Natural killer cell (primary cell): Measurements from ENCODE around the gene KDM5B. TPM values are rescaled to one million over a fixed set of nuclear protein-coding genes. Genes with fewer than 3 reads are reported as not detected.

ENCODE experiments used
- ATAC-seq, 3 donors: fragments of 150-1000 bp in 2 of 3; fragments of 200-7000 bp in 1 of 3; cut with Tn5 transposase; 1 replicate in 1 of 3; 2 replicates in 2 of 3; pipeline ENCODE4 v1.10.0; 2021; ENCODE audit warnings: mild to moderate bottlenecking in 2 of 3, moderate library complexity in 2 of 3
- DNase-seq, 2 donors: peaks; one replicate each; pipeline versions ENCODE4 v3.0.0 to v3.0.0-alpha.2; 2013 to 2021; ENCODE audit warnings: mixed read lengths in 1 of 2
- H3K27ac ChIP-seq: one replicate; pipeline ENCODE4 v1.5.1; 2013; ENCODE audit warnings: mild to moderate bottlenecking, low read length
- H3K27me3 ChIP-seq: one replicate; pipeline ENCODE4 v1.6.1; 2013; ENCODE audit warnings: low read length; ENCODE audit not compliant: control insufficient read depth, insufficient read depth
- H3K36me3 ChIP-seq: one replicate; pipeline ENCODE4 v1.6.1; 2013; ENCODE audit warnings: low read length; ENCODE audit not compliant: control insufficient read depth, insufficient read depth
- H3K4me1 ChIP-seq: one replicate; pipeline ENCODE4 v1.6.1; 2013; ENCODE audit warnings: low read length; ENCODE audit not compliant: control insufficient read depth, insufficient read depth
- H3K4me3 ChIP-seq: one replicate; pipeline ENCODE4 v1.5.1; 2013; ENCODE audit warnings: low read length
- H3K9me3 ChIP-seq: one replicate; pipeline ENCODE4 v1.6.1; 2013; ENCODE audit warnings: low read length; ENCODE audit not compliant: control insufficient read depth, insufficient read depth
- H3K27ac Mint-ChIP-seq, 2 donors: one replicate each; pipeline ENCODE4 v1.8.0; 2022; ENCODE audit warnings: mild to moderate bottlenecking in 2 of 2, mixed read lengths in 2 of 2, moderate library complexity in 1 of 2
- H3K27me3 Mint-ChIP-seq, 2 donors: one replicate each; pipeline ENCODE4 v1.8.0; 2022; ENCODE audit warnings: low read depth in 2 of 2, mixed read lengths in 2 of 2
- H3K36me3 Mint-ChIP-seq: one replicate; pipeline ENCODE4 v1.8.0; 2022; ENCODE audit warnings: mixed read lengths
- H3K4me1 Mint-ChIP-seq, 2 donors: one replicate each; pipeline ENCODE4 v1.8.0; 2022; ENCODE audit warnings: mixed read lengths in 2 of 2
- H3K4me3 Mint-ChIP-seq: one replicate; pipeline ENCODE4 v1.8.0; 2022; ENCODE audit warnings: mild to moderate bottlenecking, moderate library complexity, mixed read lengths
- H3K9me3 Mint-ChIP-seq, 2 donors: one replicate each; pipeline ENCODE4 v1.8.0; 2022; ENCODE audit warnings: mixed read lengths in 2 of 2
- whole genome bisulfite sequencing: methylation state at CpG from one replicate; pipeline ENCODE4 v1.1.7; 2013; ENCODE audit warnings: missing lambda C conversion rate; ENCODE audit not compliant: insufficient coverage; 5-methylcytosine and 5-hydroxymethylcytosine counted together
- intact Hi-C: fragments of 100-400 bp; cut with micrococcal nuclease; formaldehyde crosslinking; loops from one replicate; pipeline ENCODE4 v1.14.2; 2022
- total RNA-seq, 4 donors: library from RNA; stranded (reverse); fragments of 120-200 nt in 1 of 4; gene quantifications; one replicate each; pipeline versions ENCODE4 v1.2.3 to v1.2.4, GENCODE V29; 2013 to 2022
- TF ChIP-seq, protein P1 (sequence below): fragments of 200-600 bp; IDR thresholded peaks from one replicate; pipeline ENCODE4 v1.8.0; 2022; ENCODE audit warnings: antibody characterized with exemption

KDM5B gene
- total RNA-seq, 3 donors from 2014 or later (not counting 1 experiment from before 2014, with no cell fraction given) = 107 to 121 (median 108) TPM

DNA sequence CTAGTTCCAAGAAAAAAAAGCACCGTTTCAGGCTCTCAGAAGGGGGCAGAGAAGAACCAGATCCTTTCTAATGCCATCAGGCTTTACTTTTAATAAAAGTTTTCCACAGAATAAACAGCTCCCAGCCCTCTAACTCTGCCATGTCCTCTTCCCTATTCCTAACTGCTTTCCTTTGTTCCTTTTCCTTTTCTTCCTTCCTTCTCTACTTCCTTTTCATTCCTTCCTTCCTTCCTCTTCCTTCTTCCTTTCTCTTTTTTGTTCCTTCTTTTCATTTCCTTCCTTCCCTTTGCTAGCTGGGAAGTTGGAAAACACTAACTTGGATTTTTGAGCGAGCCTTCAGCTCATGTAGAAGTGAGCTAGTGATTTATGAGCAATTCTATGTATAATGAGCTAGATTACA lies 46.2 kb downstream of the KDM5B start:
- H3K4me3 ChIP-seq = no peak overlapping the region
- H3K9me3 ChIP-seq = no peaks in the 10 kb centered on the region
- Mint-ChIP-seq H3K4me1 (no peaks in the 10 kb centered on the region), H3K4me3 (no peak overlapping the region), H3K27ac (no peak overlapping the region), H3K36me3 (no peaks in the 10 kb centered on the region), H3K9me3 (no peaks in the 10 kb centered on the region), H3K27me3 (no peaks in the 10 kb centered on the region)
- H3K27ac ChIP-seq = no peak overlapping the region
- H3K36me3 ChIP-seq = peaks cover 43% of the 10 kb centered on the region
- WGBS = 73% methylated on average over 1 of the region's 2 CpGs
- no peaks in the 10 kb centered on the region for H3K27me3 ChIP-seq
- ATAC-seq = no peak
- no peak for DNase-seq
- no peaks in the 10 kb centered on the region for H3K4me1 ChIP-seq
- intact Hi-C loops = no loop called here
- TF ChIP-seq, protein P1, sequence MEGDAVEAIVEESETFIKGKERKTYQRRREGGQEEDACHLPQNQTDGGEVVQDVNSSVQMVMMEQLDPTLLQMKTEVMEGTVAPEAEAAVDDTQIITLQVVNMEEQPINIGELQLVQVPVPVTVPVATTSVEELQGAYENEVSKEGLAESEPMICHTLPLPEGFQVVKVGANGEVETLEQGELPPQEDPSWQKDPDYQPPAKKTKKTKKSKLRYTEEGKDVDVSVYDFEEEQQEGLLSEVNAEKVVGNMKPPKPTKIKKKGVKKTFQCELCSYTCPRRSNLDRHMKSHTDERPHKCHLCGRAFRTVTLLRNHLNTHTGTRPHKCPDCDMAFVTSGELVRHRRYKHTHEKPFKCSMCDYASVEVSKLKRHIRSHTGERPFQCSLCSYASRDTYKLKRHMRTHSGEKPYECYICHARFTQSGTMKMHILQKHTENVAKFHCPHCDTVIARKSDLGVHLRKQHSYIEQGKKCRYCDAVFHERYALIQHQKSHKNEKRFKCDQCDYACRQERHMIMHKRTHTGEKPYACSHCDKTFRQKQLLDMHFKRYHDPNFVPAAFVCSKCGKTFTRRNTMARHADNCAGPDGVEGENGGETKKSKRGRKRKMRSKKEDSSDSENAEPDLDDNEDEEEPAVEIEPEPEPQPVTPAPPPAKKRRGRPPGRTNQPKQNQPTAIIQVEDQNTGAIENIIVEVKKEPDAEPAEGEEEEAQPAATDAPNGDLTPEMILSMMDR = no peak

DNA sequence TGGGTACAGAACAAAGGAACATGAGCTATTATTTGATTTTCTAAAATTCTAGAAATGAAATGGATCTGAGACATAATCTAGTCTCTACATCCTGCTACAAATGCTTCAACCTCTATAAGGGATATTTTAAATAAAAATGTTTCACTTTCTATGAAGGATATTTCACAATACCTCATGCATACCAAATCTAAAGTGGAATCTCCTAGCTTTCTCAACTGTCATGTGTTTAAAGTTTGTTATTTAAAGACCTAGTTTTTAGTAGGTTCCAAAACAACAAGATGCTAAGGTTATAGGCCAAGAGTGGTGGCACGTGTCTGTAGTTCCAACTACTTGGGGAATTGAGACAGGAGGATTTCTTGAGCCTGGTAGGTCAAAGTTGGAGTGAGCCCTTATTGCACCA lies 47.6 kb downstream of the KDM5B start:
- Histone ChIP-seq H3K27ac (no peak overlapping the region), H3K9me3 (no peaks in the 10 kb centered on the region), H3K27me3 (no peaks in the 10 kb centered on the region), H3K4me3 (no peak overlapping the region), H3K36me3 (peaks cover 54% of the 10 kb centered on the region), H3K4me1 (no peaks in the 10 kb centered on the region)
- intact Hi-C loops = no loop called here
- ATAC-seq (no peak), DNase-seq (no peak)
- H3K4me1 Mint-ChIP-seq = no peaks in the 10 kb centered on the region
- H3K4me3 Mint-ChIP-seq = no peak overlapping the region
- no peaks in the 10 kb centered on the region for H3K9me3 Mint-ChIP-seq
- no peaks in the 10 kb centered on the region for H3K27me3 Mint-ChIP-seq
- TF ChIP-seq, protein P1 = no peak
- 73% methylated on average over 1 of the region's 1 CpG for WGBS
- H3K27ac Mint-ChIP-seq = no peak overlapping the region
- peaks cover 3% of the 10 kb centered on the region for H3K36me3 Mint-ChIP-seq

DNA sequence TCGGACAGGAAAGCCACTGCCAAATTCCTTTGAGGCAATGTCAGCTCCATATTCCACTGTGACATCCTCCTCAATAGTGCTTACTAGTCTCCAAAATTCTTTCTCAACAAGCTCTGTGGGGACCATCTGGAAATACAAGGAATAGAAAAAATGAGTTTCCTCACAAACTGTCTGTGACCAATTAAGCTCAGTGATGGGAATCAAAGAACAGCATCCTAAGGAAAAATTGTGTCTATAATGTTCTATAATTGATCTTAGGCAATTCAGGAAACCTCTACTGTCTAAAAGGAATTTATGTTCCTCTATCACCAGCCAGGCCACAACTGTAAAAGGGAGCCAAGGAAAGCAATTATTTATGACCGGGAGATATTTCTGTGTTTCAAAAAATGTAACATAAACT lies 51.8 kb downstream of the KDM5B start:
- Mint-ChIP-seq H3K9me3 (no peaks in the 10 kb centered on the region), H3K4me3 (no peak overlapping the region), H3K36me3 (peaks cover 11% of the 10 kb centered on the region), H3K27me3 (no peaks in the 10 kb centered on the region), H3K4me1 (no peaks in the 10 kb centered on the region), H3K27ac (no peak overlapping the region)
- ATAC-seq (no peak), DNase-seq (no peak)
- H3K4me1 ChIP-seq = no peaks in the 10 kb centered on the region
- H3K27me3 ChIP-seq = no peaks in the 10 kb centered on the region
- intact Hi-C loops = no loop called here
- WGBS = 94% methylated on average over 2 of the region's 2 CpGs
- TF ChIP-seq, protein P1 = no peak
- H3K36me3 ChIP-seq = peaks cover 82% of the 10 kb centered on the region
- no peaks in the 10 kb centered on the region for H3K9me3 ChIP-seq
- H3K4me3 ChIP-seq = no peak overlapping the region
- no peak overlapping the region for H3K27ac ChIP-seq

DNA sequence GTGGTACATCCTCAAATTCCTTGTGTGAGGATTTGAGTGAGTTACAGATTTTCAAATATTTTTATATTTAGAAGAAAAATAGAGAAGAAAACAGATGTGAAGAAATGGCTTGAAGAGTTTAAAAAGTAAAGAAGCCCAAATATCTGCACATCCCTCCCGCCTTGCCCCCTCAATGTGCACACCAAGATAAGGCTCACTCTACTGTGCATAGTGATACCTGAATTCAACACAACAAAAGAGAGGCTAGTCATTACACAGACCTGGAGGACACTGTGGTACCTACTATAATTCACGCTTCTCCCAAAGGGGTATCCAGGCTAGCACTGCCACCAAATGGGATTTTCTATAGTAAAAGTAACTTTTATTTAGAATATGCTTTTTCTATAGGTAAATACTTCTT lies 53.9 kb downstream of the KDM5B start:
- H3K27me3 ChIP-seq = no peaks in the 10 kb centered on the region
- no peak overlapping the region for H3K27ac ChIP-seq
- no peaks in the 10 kb centered on the region for H3K9me3 ChIP-seq
- DNase-seq (no peak), ATAC-seq (no peak)
- Mint-ChIP-seq H3K27me3 (no peaks in the 10 kb centered on the region), H3K36me3 (peaks cover 12% of the 10 kb centered on the region), H3K27ac (no peak overlapping the region), H3K9me3 (no peaks in the 10 kb centered on the region), H3K4me3 (no peak overlapping the region), H3K4me1 (no peaks in the 10 kb centered on the region)
- H3K36me3 ChIP-seq = peaks cover 73% of the 10 kb centered on the region
- intact Hi-C loops = no loop called here
- H3K4me3 ChIP-seq = no peak overlapping the region
- H3K4me1 ChIP-seq = no peaks in the 10 kb centered on the region
- TF ChIP-seq, protein P1 = no peak
- 100% methylated on average over 1 of the region's 2 CpGs for WGBS
